Renal cortex interstitium (tissue), 3 donors: ENCODE data around the gene UBE2C. TPM values are rescaled to one million over a fixed set of nuclear protein-coding genes. Genes with fewer than 3 reads are reported as not detected.

Experiments
- polyA plus RNA-seq, 3 donors: library from polyadenylated mRNA; unstranded; fragments of 120-200 nt; gene quantifications; one replicate each; pipeline ENCODE4 v1.2.1, GENCODE V29; 2013; ENCODE audit not compliant: insufficient read length in 3 of 3

Gene UBE2C
- polyA plus RNA-seq, 3 donors: 49.3 to 84.3 (median 74.4) TPM

Other genes with a start within 250 kb of the UBE2C start
- under 1 TPM in 1 of 3 donors, not detected in 2; 0.36 TPM for gene WFDC8, start 233.4 kb upstream of the UBE2C start, polyA plus RNA-seq
- not detected for gene WFDC10A, start 182.9 kb upstream of the UBE2C start, polyA plus RNA-seq
- gene WFDC9, start 181.4 kb upstream of the UBE2C start, polyA plus RNA-seq: not detected
- not detected for gene WFDC11, start 142.4 kb upstream of the UBE2C start, polyA plus RNA-seq
- gene WFDC13, start 110.6 kb upstream of the UBE2C start, polyA plus RNA-seq: under 1 TPM in 1 of 3 donors, not detected in 2; 0.07 TPM
- not detected for gene WFDC10B, start 107.6 kb upstream of the UBE2C start, polyA plus RNA-seq
- not detected for gene SPINT4, start 90.3 kb upstream of the UBE2C start, polyA plus RNA-seq
- 1 to 10 TPM in 2 of 3 donors, under 1 TPM in 1; 0.44 to 2.2 (median 1.3) TPM for gene WFDC3, start 20.8 kb upstream of the UBE2C start, polyA plus RNA-seq
- 10 to 100 TPM; 34.5 to 40.9 (median 35.8) TPM for gene DNTTIP1, start 20.7 kb upstream of the UBE2C start, polyA plus RNA-seq
- gene TNNC2, start 14.7 kb downstream of the UBE2C start, polyA plus RNA-seq: 1 to 10 TPM in 1 of 3 donors, under 1 TPM in 2; 0.50 to 2.5 (median 0.50) TPM
- gene SNX21, start 21.2 kb downstream of the UBE2C start, polyA plus RNA-seq: 10 to 100 TPM; 10.8 to 21.0 (median 14.2) TPM
- gene ACOT8, start 44.7 kb downstream of the UBE2C start, polyA plus RNA-seq: 10 to 100 TPM; 19.2 to 31.3 (median 25.3) TPM
- 1 to 10 TPM; 5.1 to 5.5 (median 5.2) TPM for gene ZSWIM3, start 45.0 kb downstream of the UBE2C start, polyA plus RNA-seq
- 10 to 100 TPM; 15.3 to 18.9 (median 16.6) TPM for gene ZSWIM1, start 68.6 kb downstream of the UBE2C start, polyA plus RNA-seq
- 1 to 10 TPM; 2.7 to 7.2 (median 3.5) TPM for gene SPATA25, start 75.0 kb downstream of the UBE2C start, polyA plus RNA-seq
- 1 to 10 TPM; 4.7 to 9.8 (median 7.5) TPM for gene NEURL2, start 78.6 kb downstream of the UBE2C start, polyA plus RNA-seq
- 100 to 1,000 TPM; 120 to 166 (median 127) TPM for gene CTSA, start 78.7 kb downstream of the UBE2C start, polyA plus RNA-seq
- gene PLTP, start 99.5 kb downstream of the UBE2C start, polyA plus RNA-seq: 100 to 1,000 TPM; 115 to 141 (median 141) TPM
- 10 to 100 TPM; 44.7 to 52.7 (median 44.9) TPM for gene PCIF1, start 122.0 kb downstream of the UBE2C start, polyA plus RNA-seq
- gene ZNF335, start 159.6 kb downstream of the UBE2C start, polyA plus RNA-seq: 10 to 100 TPM; 10.4 to 18.5 (median 14.4) TPM
- gene MMP9, start 196.3 kb downstream of the UBE2C start, polyA plus RNA-seq: under 1 TPM; 0.45 to 0.89 (median 0.61) TPM
- 1 to 10 TPM; 1.5 to 2.6 (median 2.5) TPM for gene SLC12A5, start 216.6 kb downstream of the UBE2C start, polyA plus RNA-seq